A549 treated with ZK216348 at 1 μM for 4 hours (cell line): ENCODE results near the gene GHRH. TPM values are rescaled to one million over a fixed set of nuclear protein-coding genes. Genes with fewer than 3 reads are reported as not detected.

Source experiments
- total RNA-seq: library from RNA; stranded (reverse); fragments of 200-300 nt; extraction: Qiagen RNA extraction; gene quantifications from 5 replicates; pipeline ENCODE4 v1.2.3, GENCODE V29; 2022; ENCODE audit warnings: low read depth

GHRH gene
- total RNA-seq = not detected in 5 replicates

GRCh38 chr20:37261714-37262113, at the start of gene GHRH:
Gene GHRH (minus strand): TSS chr20:37261814. CDS start chr20:37256889, 4,925 bp downstream.

Other genes starting within 250 kb of the GHRH start
- gene RBL1, start 165.8 kb downstream of the GHRH start, total RNA-seq = 7.5 to 10.7 TPM (median 9.9 TPM) in 5 replicates
- gene RPN2, start 82.5 kb downstream of the GHRH start, total RNA-seq = 258 to 274 TPM (median 261 TPM) in 5 replicates
- gene MROH8, start 82.3 kb downstream of the GHRH start, total RNA-seq = 0.61 to 1.3 TPM (median 0.74 TPM) in 5 replicates
- gene MANBAL, start 27.8 kb upstream of the GHRH start, total RNA-seq = 77.0 to 98.2 TPM (median 94.7 TPM) in 5 replicates
- 101 to 173 TPM (median 163 TPM) in 5 replicates for gene SRC, start 84.3 kb upstream of the GHRH start, total RNA-seq